GM06990 (cell line): ENCODE measurements around the gene BTK.

Experiments
- DNase-seq: peaks from one replicate; pipeline ENCODE4 v3.0.0-alpha.2; 2011; ENCODE audit not compliant: insufficient read length; ENCODE audit errors: extremely low read depth
- H3K27me3 ChIP-seq: replicated peaks from 2 replicates; pipeline ENCODE4 v1.6.0; 2011; ENCODE audit warnings: low read length; ENCODE audit not compliant: control insufficient read depth, insufficient read depth
- H3K36me3 ChIP-seq: 2 replicates; pipeline ENCODE4 v1.5.1; 2011; ENCODE audit warnings: low read length; ENCODE audit not compliant: control insufficient read depth, insufficient read depth
- H3K4me3 ChIP-seq: replicated peaks from 2 replicates; pipeline ENCODE4 v1.5.1; 2011; ENCODE audit warnings: low read depth, mild to moderate bottlenecking, control low read depth, low read length
- CTCF ChIP-seq: IDR thresholded peaks from 2 replicates; pipeline ENCODE4 v1.5.1; 2011; ENCODE audit warnings: low read length, control low read depth, mild to moderate bottlenecking, inconsistent platforms; ENCODE audit not compliant: insufficient read depth, poor library complexity, severe bottlenecking

BTK gene

GRCh38 chrX:101303790-101304189 is 82.2 kb downstream of the BTK start:
- DNase-seq = no peak
- no peak overlapping the region for H3K4me3 ChIP-seq
- no peaks in the 10 kb centered on the region for H3K27me3 ChIP-seq
- TF ChIP-seq CTCF = no peak
- H3K36me3 ChIP-seq = no peaks in the 10 kb centered on the region
